Left lobe of liver (tissue), 2 donors: ENCODE data around the gene DOCK8. TPM values are rescaled to one million over a fixed set of nuclear protein-coding genes. Genes with fewer than 3 reads are reported as not detected.

Experiments used
- ATAC-seq: fragments of 200-7000 bp; cut with Tn5 transposase; one replicate; pipeline ENCODE4 v1.9.1; 2020; ENCODE audit warnings: mild to moderate bottlenecking, moderate library complexity
- DNase-seq: peaks from one replicate; pipeline ENCODE4 v3.0.0-alpha.2; 2020; ENCODE audit warnings: low spot score
- total RNA-seq: library from RNA; stranded (reverse); gene quantifications from one replicate; pipeline ENCODE4 v1.2.1, GENCODE V29; 2021
- donor health status: DM: no; HTN: no; CAD: no; lungs with moderate emphysema.
- donor health status: DM: no; HTN: yes; CAD: no.

The DOCK8 gene
- total RNA-seq, 1 donor from 2014 or later: 10.6 TPM

DNA sequence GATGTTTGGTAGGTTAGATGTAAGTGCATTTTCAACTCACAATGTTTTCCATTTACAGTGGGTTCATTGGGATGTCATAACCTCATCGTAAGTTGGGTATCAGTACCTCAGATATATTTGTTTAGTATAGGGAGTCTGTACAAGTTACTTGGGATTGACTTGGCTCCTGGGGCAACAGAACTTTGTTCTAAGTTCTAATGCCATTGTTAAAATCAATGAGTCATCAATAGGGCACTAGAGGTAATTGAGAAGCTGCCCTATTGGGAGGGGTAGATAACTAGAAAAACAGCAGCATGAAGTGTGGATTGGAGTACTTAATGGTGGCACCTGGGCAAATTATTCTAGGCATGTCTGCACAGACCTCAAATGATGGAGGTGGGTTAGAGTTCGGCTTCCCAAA lies 272.8 kb downstream of the DOCK8 start:
- ATAC-seq: no peak

DNA sequence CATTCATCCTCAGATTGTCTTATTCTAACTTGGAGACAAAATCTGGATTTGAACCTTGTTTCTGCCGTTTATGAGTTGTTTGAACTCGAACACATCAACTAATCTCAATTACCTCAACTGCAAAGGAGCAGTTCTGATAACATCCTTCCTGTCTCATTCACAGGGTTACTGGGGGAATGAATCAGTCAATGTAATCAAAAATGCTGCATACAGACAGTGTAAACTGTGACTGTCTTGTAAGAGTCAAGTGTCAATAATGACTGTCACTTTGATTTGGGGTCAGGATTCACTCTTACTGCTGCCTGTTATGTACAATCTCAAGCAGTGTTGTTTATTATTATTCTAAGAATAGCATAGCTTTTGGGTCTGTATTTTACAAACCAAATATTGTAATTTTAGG lies 273.8 kb downstream of the DOCK8 start:
- DNase-seq (no peak), ATAC-seq (no peak)

More for the DNA sequence above, 272.8 kb downstream of the DOCK8 start:
- DNase-seq: no peak

DNA sequence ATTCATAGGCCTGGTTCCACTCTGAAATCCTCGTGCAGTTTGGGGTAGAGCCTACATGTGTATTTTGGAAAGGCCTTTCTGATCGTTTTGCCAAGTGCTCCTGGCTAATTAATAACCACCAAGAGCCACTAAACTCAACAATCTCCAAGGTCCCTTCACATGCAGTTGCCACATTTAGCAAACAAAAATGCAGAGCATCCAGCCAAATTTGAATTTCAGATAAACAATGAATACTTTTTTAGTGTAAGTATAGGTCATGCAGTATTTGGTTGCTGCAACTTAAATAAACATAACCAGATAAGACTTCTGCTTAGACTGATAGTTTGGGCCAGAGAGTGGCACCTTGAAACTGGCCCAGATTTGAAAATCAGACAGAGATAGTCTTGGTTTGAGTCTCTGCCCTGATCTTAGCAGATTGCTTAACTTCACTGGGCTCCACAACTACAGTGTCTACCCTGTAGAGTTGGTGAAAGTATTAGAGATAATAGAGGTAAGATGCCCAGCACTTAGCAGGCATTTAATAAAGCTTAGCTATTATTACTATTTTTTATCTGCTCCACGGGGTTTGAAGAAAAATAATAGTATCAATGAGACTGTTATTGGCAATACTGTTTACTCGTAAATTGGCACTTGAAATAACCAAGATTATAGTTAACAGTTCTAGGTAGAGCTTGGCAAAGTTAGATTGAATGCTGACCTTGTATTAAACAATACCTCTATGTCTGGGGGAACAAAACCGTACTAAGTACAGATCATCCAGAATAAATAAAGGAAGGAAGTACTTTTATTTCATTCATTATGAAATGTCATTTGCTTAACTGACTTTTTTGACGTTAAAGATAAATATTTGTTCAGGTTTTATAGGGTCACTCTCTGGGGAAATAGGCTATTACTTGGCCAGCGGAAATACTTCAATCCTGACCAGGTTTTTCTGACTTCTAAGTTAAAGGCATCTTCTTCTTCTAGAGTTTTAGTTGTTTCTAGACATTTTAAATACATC lies 274.8 kb downstream of the DOCK8 start:
- peak; percentile 77 for DNase-seq
- ATAC-seq: peak; percentile 94

DNA sequence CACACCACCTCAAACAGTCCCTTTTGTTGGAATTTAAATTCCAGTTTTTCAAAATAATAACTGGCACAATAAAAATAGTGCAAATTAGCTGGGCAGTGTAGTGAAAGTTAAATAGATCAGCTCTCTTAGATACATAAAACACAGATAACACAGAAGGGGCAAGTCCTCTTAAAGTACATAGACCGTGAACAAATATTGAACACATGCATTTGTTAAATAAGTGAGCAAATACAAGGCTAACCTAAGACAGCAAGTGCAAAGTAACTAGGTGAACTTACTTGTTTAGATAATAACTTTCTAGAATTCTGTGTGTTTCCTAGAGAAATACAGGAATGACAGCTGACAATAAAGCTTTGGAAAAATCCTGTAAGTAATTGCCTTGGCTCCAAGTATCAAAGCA lies 280.1 kb downstream of the DOCK8 start:
- ATAC-seq: no peak

DNA sequence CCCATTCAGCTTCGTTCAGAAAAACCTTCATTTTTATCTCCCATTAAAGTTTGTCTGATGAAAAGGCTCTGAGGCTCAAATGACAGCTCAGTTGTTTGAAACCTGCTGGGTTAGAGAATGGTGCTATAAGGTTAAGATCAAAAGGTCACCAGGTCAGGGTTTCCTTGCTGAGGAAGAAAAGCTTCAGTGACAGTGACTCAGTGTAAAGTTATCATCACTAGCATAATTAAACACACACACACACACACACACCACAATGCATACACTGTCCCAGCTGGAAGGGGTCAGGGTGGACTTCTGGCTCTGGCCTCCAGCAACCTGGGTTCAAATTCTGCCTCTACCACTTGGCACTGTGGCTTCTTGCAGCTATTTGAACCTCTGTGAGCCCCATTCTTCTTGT lies 281.1 kb downstream of the DOCK8 start:
- ATAC-seq: no peak

More for the DNA sequence above, 280.1 kb downstream of the DOCK8 start:
- no peak for DNase-seq

DNA sequence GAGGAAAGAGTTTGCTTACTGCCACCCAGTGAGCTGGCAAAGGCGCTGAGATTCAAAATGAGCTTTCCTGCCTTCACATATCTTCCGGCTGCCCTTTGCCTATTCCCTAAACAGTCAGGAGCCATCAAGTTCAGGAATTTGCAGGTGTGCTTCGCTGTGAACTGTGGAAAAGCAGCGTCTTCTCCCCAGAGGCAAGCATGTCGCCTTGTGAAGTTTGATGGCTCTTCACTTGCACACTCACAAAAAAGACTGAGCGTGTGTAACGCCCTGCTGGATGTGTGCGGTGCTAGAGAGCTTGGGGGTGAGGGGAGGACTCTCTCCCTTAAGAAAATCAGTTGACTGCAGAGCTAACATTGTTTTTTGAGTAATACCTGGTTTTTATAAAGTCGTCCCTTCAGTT lies 288.7 kb downstream of the DOCK8 start:
- ATAC-seq: no peak
- no peak for DNase-seq

More for the DNA sequence above, 281.1 kb downstream of the DOCK8 start:
- DNase-seq: no peak

DNA sequence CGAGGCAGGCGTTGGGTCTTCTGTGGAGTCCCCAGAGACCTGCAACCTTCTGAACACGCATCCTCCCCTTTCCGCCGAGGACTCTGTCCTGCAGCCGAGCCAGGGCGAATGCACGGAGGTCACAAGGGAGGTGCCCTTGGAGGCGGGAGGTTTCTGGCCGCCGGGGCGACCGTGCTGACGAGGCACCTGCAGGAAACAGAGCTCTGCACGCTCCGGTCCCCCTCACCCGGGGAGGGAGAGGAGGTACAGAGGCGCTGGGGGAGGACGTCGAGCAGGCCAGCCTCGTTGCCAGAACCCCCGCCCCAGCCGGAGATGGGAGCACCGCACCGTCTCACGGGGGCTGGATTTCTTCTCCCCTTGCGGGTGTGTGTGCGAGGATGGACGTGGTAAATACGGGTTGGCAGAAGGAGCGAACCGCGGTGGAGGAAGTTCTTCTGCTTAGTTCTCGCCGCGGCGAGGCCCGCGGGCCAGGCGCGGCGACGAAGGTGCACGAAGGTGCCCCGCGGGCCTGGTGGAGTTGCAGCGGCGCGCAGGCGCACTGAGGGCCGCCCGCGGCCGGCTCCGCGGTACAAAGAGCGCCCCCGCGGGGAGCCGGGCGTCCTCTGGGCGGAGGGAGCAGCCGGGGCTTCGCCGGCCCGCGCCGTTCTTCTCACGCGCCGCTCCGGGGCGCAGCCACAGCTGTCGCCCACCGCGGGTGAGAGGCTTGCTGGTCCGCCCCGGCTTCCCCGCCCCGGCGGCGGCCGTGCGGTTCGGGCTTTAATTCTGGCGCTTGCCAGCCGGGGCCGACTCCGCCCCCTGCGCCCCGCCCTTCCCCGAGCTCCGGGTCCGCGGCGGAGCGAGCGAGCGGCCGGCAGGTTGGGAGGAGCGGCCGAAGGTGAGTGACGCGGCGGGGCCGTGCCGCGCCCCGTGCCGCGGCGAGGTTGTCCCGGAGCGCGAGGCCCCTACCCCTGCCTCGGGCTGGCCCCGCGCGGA lies 289.5 kb downstream of the DOCK8 start, which contains the start of gene KANK1:
Gene KANK1, plus strand, starts transcription at position 815 of the 972 bp plus-strand sequence.
- DNase-seq (peak; percentile 74), ATAC-seq (peak; percentile 95)

DNA sequence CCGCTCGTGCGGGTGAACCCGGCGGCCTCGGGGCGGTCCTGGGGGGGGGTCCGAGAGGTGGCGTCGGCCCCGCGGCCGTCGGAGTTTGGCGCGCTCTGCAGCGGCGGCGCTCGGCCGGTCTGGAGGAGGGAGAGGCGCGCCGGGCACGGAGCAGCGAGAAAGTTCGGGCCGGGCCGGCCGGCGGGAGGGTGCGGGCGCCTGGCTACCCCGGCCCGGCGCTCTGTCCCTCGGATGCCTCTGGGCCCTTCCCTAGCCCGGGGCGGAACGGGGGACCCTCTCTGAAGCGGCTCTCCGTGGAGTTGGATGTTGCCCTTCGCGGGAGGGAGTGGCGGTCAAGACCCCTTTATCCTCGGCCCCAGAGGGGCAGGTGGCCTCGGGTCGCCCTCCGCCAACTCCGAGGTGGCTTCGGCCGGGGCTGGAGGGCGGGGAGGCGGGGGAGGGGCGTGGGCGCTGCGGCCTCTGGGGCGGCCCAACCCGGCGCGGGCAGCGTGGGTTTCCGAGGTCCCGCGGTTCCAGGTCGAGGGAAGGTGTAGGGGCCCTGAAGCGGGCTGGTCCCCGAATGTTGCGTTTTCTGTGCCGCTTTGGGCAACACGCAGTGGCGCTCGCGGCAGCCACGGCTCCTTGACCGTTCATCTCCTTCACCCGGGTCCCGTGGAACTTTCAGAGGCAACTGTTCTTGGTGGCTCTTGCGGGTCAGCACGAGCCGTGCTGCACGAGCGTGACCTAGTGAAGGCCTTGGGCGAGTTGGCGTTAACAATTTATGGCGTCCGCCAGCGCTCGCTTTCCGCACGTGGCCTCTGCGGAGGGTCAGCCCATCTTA lies 290.5 kb downstream of the DOCK8 start:
- ATAC-seq (peak; percentile 7), DNase-seq (no peak)

DNA sequence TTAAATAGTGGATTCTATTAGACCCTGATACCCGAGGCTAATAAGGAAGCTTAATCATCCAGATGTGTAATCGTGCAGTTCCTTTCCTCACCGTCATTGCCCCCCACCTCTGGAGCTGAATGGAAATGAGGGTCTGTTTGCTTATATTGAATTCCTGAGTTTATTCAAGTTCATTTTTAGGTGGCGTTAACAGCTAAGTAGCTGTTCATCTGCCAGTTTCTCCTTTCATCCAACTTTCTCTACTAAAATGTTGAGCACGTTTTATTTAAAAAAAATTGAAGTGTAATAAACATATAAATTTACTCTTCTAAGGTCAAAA lies 291.0 kb downstream of the DOCK8 start:
- ATAC-seq: no peak

DNA sequence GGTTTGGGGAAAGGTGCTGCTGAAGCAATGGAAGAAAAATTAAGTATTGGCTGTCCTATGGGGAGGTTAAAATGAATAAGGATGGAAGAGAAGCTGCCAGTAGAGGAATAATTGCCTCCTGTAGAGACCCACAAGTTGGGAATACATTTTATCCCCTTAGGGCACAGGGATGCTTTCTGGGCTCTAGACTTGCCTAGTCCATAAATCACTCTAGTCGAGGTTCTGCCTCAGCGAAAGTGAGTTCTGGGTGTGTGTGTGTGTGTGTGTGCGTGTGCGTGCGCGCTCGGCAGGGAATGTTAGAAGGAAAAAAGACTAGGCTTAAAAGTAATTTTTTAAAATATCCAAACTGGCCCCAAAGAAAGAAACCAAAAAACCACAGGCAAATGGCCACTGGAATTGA lies 291.6 kb downstream of the DOCK8 start:
- ATAC-seq (no peak), DNase-seq (no peak)

More for the DNA sequence above, 291.0 kb downstream of the DOCK8 start:
- DNase-seq: no peak

DNA sequence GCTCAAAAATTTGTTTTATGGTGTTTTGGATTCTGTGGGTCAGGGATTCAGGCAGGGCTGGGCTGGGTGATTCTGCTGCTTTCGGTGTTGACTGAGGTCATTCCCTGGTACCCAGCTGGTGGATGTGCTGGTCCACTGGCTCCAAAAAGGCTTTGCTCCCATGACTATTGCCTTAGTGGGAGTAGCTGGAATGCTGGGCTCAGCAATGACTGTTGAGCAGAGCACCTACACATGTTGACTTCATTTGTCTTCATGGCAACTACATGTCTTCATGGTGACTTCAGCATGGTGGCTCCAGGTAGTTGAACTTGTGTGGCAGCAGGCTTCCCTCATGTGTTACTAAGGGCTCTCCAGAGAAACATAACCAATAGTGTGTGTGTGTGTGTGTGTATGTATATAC lies 297.2 kb downstream of the DOCK8 start:
- no peak for ATAC-seq

DNA sequence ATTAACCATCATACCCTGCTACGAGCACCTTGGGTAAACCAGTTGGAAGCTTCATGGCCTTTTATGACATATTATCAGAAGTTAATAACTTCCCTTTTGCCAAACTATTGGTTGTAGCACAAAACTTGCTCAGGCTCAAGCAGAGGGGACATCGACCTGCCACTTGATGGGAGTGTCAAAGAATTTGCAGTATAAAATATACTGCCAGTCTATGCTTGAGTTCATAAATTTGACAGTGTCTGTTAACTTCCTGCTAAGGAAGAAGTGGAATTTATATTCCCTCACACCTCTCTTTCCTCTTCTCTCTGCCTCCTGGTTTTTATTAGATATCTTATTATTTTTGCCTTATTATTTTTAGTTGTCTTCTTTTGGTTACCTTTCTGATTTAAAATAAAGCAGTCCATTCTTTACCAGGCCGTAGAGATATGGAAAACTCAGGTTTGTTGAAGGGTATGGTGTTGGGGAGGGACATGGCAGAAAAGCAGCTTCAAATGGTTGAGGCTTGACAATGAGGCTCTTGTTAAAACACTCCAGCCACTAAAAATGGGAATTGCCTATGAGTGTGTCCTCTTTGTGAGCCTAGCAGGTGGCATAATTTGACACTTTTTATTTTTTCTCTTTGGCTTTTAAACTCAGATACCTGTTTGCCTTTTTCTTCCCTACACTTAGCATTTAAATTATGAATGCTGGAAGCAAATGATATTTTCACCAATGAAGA lies 298.0 kb downstream of the DOCK8 start:
- ATAC-seq (no peak), DNase-seq (no peak)

More for the DNA sequence above, 297.2 kb downstream of the DOCK8 start:
- no peak for DNase-seq

Other genes starting within 250 kb of the DOCK8 start
- gene WASHC1, start 185.4 kb upstream of the DOCK8 start, total RNA-seq: 4.9 TPM
- not detected for gene FOXD4, start 96.4 kb upstream of the DOCK8 start, total RNA-seq
- gene ZNG1A, start 35.8 kb upstream of the DOCK8 start, total RNA-seq: 9.8 TPM